ENCODE results near the gene PAGE1.
"Not testable (repeated sequence)": the region's sequence is repeated elsewhere in the genome, so short reads cannot be mapped to it uniquely, and the experiment has no call there.

The PAGE1 gene

DNA sequence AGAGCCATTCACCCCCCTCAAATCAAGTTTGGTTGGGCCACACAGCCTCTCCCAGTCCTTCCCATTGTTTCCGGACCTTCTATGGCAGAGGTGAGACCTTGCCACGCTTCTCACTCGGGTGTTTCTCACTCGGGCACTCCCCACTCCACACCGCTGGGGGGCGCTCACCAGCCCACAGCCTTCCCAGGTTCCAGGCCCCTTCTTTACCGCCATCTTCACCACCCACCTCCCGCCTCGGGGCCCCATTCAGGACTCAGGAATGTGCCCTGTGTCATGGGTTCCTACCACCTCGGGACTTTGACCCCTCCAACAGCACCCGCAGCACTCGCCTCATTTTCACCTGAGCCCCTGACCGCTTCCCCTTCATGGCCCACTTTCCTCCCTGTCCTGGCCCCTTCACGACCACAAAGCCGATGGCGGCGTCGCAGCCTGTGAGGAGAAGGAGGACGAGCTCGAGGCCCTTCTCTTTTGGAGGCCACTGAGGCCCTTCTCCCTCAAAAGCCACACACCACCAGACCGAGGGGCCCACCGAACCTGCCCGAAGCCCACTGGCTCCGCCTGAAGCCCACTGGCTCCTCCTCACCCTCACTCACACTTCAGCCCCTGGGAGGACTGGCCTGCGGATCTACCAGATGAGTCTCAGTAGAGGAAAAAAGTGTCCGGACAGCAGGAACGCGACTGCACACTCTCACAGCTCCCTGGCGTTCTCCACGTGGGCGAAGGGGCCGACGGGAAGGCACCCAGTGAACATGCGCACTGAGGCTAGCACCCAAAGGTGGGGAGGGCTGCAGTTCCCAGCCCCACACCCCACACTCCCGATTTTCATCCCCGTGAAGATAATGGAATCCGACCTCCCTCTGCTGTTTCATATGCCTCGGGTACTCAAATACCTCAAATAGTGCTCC lies at the start of gene PAGE1:
TSS of gene PAGE1 (minus strand) at position 709 of the 905 bp plus-strand sequence. CDS start 1,214 bp downstream, outside the sequence.
- DNase-seq, result no peak

- DNase-seq, result not testable (repeated sequence)
Measured at GRCh38 chrX:49741501-49741900, 45.7 kb upstream of the PAGE1 start.

DNA sequence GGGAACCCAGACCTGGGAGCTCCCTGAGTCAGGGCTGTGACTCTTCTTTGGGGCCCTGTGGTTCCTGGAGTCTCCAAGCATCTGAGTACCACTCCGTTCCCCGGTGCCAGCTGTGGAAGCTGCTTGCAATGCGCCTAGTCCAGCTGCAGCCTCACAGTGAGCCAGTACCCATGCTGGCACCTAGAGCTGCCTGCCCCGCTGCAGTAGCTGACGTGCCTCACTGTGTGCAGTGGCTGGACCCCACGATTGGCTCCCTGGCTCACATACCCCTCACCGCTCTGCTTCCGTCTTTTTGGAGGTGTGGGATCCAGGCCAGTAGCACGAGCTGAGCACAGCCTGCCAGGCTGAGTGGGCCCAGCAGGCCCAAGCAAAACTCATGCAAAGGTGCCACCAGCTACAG lies 32.1 kb upstream of the PAGE1 start:
- DNase-seq, result no peak

DNA sequence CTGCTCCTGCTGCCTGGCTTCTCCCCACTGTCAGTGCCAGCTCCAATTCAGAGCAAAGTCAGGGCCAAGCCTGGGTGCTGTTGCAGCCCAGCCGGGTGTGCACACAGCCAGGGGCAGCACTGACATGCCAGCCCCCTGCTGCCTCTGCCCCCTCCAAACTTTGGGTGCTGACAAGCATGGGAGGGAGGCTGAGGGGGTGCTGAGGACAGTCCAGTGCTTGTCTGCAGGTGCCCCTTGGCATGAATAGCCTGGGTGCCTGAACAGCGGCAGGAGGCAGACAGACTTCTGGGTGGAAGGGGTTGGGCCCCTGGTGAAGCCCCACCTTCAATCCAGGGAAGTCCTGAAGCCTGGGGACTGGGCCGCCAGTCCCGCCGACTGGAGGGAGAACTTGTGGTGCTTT lies 31.2 kb upstream of the PAGE1 start:
- DNase-seq, result no peak

GRCh38 chrX:49725923-49726904 lies 30.4 kb upstream of the PAGE1 start:
- no peak for DNase-seq

DNA sequence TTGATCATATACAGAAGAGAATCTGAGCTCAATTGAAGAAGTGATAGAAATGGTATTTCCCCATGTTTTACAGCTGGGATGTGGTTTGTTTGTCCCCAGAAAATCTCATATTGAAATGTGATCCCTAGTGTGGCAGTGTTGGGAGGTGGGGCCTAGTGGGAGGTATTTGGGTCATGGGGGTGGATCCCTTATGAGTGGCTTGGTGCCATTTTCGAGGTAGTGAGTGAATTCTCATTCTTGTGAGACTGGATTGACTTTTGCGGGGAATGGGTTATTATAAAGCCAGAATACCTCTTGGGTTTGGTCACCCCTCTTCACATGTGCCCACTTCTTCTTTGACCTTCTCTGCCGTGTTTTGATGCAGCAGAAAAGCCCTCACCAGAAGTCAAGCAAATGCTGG lies 29.6 kb upstream of the PAGE1 start:
- DNase-seq, result no peak

DNA sequence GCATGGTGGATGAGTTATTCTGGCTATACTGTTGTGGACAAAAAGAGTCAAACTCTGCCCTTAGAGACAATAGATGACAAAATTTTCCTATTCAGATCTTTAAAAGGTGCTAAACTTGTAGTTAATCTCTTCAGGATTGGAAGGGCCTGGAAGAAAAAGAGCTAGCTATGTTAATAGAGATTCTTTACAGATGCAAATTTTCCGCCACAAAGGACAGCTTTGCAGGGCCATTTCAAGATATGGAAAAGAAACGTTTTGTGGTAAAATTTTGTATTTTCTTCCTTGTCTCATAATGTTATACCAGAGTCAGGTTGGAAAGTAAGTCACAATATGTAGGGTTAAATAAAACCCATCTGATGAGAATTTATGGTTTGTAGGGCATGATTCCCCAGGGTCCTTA lies 24.3 kb upstream of the PAGE1 start:
- DNase-seq, result not testable (repeated sequence)

GRCh38 chrX:49712577-49712976 lies 16.8 kb upstream of the PAGE1 start:
- no peak for DNase-seq

DNA sequence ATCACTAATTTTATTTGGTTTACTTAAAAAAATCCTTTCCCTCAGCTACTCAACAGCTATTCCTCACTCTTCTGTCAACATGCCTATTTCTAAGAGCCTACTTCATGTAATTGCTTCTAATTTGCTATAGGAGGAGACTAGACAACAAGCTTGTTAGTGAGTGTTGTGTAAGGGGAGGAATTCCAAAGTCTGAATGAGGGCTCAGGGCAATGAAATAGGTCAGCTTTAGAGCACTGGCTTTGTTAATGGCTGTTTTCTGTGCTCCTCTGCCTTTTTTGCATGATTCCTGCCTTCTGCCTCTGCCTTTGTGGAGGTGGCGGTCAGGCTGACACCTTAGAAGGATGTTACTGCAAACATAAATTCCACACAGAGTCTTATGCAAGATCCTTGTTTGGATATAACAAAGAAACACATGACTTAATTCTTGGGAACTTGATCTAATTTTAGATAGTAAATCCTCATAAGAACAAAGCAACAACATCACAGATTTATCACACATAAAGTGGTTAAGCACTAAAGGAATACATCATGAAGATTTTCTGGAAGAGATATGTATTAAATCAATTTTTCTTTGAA lies 15.0 kb upstream of the PAGE1 start:
- no peak for DNase-seq

DNA sequence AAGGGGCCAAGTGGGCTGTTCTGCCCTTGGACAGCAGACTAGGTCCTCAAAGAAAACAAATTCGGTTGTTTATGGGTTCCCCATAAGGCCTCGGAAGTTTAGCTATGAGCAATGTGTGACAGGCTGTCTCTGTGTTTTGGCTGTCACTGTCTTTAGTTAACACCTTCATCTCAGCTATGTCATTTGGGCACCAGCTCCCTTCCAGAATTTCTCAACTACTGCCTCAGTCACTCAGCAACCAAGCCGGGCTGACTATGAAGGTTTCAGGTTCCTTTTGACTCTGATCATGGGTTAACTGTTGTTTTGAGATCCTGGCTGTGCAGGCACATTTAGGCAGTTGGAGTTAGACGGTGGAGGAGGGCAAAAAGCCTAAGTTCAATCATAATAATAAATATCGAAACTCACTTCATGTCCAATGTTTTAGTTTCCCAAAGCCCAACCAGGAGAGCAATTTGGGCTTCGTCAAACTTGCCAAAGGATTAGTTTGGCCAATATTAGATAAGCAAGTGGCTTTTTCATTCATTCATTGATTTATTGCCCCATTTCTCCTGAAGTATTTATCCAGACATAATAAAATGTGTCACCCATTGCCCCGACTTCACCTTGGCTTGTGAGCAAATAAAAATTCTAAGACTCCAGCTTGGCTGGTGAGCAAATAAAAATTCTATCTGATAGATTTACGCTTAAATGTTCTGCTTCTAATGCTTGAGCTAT lies 9.1 kb upstream of the PAGE1 start:
- DNase-seq, result no peak

- DNase-seq, result no peak
Measured at GRCh38 chrX:49701933-49702332, 6.1 kb upstream of the PAGE1 start.

DNA sequence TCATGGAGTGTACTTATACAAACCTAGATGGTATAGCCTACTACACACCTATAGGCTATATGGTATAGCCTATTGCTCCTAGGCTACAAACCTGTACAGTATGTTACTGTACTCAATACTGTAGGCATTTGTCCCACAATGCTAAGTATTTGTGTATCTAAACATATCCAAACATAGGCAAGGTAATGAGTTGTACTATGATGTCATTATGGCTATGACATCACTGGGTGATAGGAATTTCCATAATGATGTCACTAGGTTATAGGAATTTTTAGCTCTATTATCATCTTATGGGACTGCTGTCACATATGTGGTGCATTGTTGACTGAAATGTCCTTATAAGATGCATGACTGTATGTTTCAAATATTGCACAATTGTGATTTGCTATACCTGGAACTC lies 5.5 kb upstream of the PAGE1 start:
- no peak for DNase-seq

GRCh38 chrX:49675075-49675719 lies 20.6 kb downstream of the PAGE1 start:
- no peak for DNase-seq

GRCh38 chrX:49673394-49673793 lies 22.4 kb downstream of the PAGE1 start:
- DNase-seq, result no peak

GRCh38 chrX:49664824-49665223 lies 31.0 kb downstream of the PAGE1 start:
- DNase-seq, result no peak

GRCh38 chrX:49661881-49662280 lies 33.9 kb downstream of the PAGE1 start:
- DNase-seq, result no peak

DNA sequence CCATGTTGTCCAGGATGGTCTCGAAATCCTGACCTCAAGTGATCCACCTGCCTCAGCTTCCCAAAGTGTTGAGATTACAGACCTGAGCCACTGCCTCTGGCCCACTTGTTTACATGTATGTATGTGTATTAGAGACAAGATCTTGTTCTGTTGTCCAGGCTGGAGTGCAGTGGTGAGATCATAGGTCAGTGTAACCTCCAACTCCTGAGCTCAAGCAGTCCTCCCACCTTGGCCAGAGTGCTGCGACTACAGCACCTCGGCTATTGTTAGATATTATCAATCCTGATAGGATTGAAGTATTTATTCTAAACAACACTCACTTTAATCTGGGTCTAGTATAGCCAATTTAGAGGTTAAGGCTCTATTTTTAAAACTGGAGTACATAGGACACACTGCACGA lies 36.0 kb downstream of the PAGE1 start:
- DNase-seq, result no peak

DNA sequence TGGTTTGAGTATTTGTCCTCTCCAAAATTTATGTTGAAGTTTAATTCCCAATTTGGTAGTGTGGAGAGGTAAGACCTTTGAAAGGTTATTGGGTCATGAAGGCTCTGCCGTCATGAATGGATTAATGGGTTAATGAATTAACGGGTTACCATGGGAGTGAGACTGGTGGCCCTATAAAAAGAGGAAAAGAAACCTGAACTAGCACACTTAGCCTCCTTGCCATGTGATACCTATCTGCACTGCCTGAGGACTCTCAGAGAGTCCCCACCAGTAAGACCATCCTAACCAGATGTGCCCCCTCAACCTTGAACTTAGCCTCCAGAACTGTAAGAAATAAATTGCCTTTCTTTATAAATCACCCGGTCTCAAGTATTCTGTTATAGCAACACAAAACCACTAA lies 39.3 kb downstream of the PAGE1 start:
- DNase-seq, result no peak

DNA sequence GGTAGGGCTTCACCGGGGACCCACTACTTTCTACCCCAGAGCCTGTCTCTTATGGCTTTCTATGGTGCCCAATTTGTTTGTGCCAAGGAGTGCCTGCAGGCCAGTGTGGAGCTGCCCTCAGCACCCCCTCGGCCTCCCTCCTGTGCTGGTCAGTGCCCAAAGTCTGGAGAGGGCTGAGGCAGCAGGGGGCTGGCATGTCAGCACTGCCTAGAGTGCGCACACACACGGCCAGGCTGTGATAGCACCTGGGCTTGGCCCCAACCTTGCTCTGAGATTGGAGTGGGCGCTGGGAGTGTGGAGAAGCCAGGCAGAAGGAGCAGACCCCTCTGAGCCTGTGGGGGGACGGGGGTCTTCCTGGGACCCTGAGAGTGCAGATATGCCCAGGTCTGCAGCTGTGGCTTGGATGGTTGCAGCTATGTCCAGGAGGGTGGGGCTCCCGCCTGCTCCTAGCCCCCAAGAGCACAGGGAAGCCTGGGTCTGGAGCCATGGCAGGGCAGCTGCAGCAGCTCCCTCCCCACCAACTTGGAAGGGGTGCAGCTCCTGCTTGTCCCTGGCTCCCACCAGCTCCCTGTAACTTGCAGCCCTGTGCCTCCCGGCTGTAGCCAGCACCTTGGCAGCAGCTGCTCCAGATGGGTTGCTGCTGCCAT lies 50.7 kb downstream of the PAGE1 start:
- DNase-seq, result no peak
